ENCODE results near the gene MYL10.

DNA sequence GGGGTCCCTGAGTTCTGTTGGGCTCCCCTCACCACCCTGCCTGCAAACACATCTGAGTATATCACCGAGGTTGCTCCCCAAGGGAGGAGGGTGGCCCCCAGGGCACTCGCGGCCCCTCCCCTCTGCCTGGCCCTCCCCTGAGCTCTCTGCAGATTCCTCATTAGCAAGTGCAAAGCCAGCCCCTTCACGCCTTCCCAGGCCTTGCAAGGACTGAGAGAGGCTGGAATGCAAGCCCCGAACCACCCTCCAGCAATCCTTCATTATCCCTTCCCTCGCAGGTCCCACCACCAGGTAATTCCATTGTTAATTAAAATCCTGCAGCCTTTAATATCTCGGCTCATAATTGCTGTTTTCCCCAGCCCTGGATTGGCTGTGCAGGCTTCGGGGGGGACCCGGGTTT, 35.3 kb upstream of the MYL10 start:
- TF ChIP-seq, protein P1, sequence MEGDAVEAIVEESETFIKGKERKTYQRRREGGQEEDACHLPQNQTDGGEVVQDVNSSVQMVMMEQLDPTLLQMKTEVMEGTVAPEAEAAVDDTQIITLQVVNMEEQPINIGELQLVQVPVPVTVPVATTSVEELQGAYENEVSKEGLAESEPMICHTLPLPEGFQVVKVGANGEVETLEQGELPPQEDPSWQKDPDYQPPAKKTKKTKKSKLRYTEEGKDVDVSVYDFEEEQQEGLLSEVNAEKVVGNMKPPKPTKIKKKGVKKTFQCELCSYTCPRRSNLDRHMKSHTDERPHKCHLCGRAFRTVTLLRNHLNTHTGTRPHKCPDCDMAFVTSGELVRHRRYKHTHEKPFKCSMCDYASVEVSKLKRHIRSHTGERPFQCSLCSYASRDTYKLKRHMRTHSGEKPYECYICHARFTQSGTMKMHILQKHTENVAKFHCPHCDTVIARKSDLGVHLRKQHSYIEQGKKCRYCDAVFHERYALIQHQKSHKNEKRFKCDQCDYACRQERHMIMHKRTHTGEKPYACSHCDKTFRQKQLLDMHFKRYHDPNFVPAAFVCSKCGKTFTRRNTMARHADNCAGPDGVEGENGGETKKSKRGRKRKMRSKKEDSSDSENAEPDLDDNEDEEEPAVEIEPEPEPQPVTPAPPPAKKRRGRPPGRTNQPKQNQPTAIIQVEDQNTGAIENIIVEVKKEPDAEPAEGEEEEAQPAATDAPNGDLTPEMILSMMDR (CRISPR knock-in tag; IDR thresholded peaks at IDR 0.05), result no peak
- no peak for TF ChIP-seq FOXJ3 (CRISPR knock-in tag; IDR thresholded peaks at IDR 0.05; ENCODE audit: borderline replicate concordance)
- TF ChIP-seq SMAD1 (CRISPR knock-in tag; IDR thresholded peaks at IDR 0.05; ENCODE audit: borderline replicate concordance, low read depth), result no peak
- TF ChIP-seq ZFX (CRISPR knock-in tag; IDR thresholded peaks at IDR 0.05; ENCODE audit: low read depth), result no peak
- TF ChIP-seq ATF1 (CRISPR knock-in tag; IDR thresholded peaks at IDR 0.05), result no peak
- no peak for TF ChIP-seq ZSCAN20 (CRISPR knock-in tag; IDR thresholded peaks at IDR 0.05; ENCODE audit: borderline replicate concordance)
- TF ChIP-seq ZNF670 (CRISPR knock-in tag; IDR thresholded peaks at IDR 0.05; ENCODE audit: borderline replicate concordance), result no peak
- no peak for TF ChIP-seq YY1 (IDR thresholded peaks at IDR 0.05; ENCODE audit: insufficient read depth, insufficient replicate concordance, low read depth, low read length)

Data from HepG2 (cell line).